Body of pancreas (tissue), 4 donors: ENCODE results near the gene TPPP3.
A peak's percentile ranks its signal among the peaks of the same experiment; 100 is the strongest.

ENCODE experiments used
- CTCF ChIP-seq, 7 experiments: fragments of 450-650 bp in 4 of 7; fragments of 200-600 bp in 3 of 7; sonication (generic) in 3 of 7; IDR thresholded peaks; one replicate each; pipeline ENCODE4 v1.5.1; 2016 to 2019; ENCODE audit warnings: antibody characterized with exemption in 7 of 7
- POLR2A ChIP-seq, 3 donors: fragments of 450-650 bp; IDR thresholded peaks; one replicate each; pipeline ENCODE4 v1.6.1; 2016; ENCODE audit warnings: antibody characterized with exemption in 3 of 3, mild to moderate bottlenecking in 2 of 3

- TF ChIP-seq CTCF (IDR thresholded peaks at IDR 0.05) (peak; percentile 57 to 79 (median 70)), POLR2A (IDR thresholded peaks at IDR 0.05) (no peak)
These were observed 6.0 kb upstream of the TPPP3 start for GRCh38 chr16:67399218-67399733.
